ENCODE results near the gene IARS2.
"Not testable (repeated sequence)": the region's sequence is repeated elsewhere in the genome, so short reads cannot be mapped to it uniquely, and the experiment has no call there.

IARS2 gene

GRCh38 chr1:220112600-220112999 is 18.7 kb downstream of the IARS2 start:
- DNase-seq (ENCODE audit: low read depth in 2 of 2, low spot score in 1 of 2) = not testable (repeated sequence)

GRCh38 chr1:220113136-220113695 is 19.3 kb downstream of the IARS2 start:
- no peak for DNase-seq (ENCODE audit: low read depth in 2 of 2, low spot score in 1 of 2)

- DNase-seq (ENCODE audit: low read depth in 2 of 2, low spot score in 1 of 2) = no peak
Observed at GRCh38 chr1:220119043-220119512, 25.1 kb downstream of the IARS2 start.

- no peak for DNase-seq (ENCODE audit: low read depth in 2 of 2, low spot score in 1 of 2)
Observed at GRCh38 chr1:220121791-220122530, 28.0 kb downstream of the IARS2 start.

- no peak for DNase-seq (ENCODE audit: low read depth in 2 of 2, low spot score in 1 of 2)
Observed at GRCh38 chr1:220123066-220123465, 29.1 kb downstream of the IARS2 start.

GRCh38 chr1:220123889-220124288 is 30.0 kb downstream of the IARS2 start:
- no peak for DNase-seq (ENCODE audit: low read depth in 2 of 2, low spot score in 1 of 2)

- no peak for DNase-seq (ENCODE audit: low read depth in 2 of 2, low spot score in 1 of 2)
Observed at GRCh38 chr1:220124542-220124941, 30.6 kb downstream of the IARS2 start.

GRCh38 chr1:220127076-220127475 is 33.1 kb downstream of the IARS2 start:
- no peak for DNase-seq (ENCODE audit: low read depth in 2 of 2, low spot score in 1 of 2)

- DNase-seq (ENCODE audit: low read depth in 2 of 2, low spot score in 1 of 2) = no peak
Observed at GRCh38 chr1:220129479-220130210, 35.7 kb downstream of the IARS2 start.

GRCh38 chr1:220135755-220136154 is 41.8 kb downstream of the IARS2 start:
- DNase-seq (ENCODE audit: low read depth in 2 of 2, low spot score in 1 of 2) = no peak

GRCh38 chr1:220137019-220137786 is 43.3 kb downstream of the IARS2 start:
- no peak for DNase-seq (ENCODE audit: low read depth in 2 of 2, low spot score in 1 of 2)

GRCh38 chr1:220139966-220140365 is 46.0 kb downstream of the IARS2 start:
- no peak for DNase-seq (ENCODE audit: low read depth in 2 of 2, low spot score in 1 of 2)

GRCh38 chr1:220144051-220144450 is 50.1 kb downstream of the IARS2 start:
- DNase-seq (ENCODE audit: low read depth in 2 of 2, low spot score in 1 of 2) = no peak

GRCh38 chr1:220149742-220150141 is 55.8 kb downstream of the IARS2 start:
- no peak for DNase-seq (ENCODE audit: low read depth in 2 of 2, low spot score in 1 of 2)

- DNase-seq (ENCODE audit: low read depth in 2 of 2, low spot score in 1 of 2) = no peak
Observed at GRCh38 chr1:220151454-220151853, 57.5 kb downstream of the IARS2 start.

- DNase-seq (ENCODE audit: low read depth in 2 of 2, low spot score in 1 of 2) = no peak
Observed at GRCh38 chr1:220153147-220153546, 59.2 kb downstream of the IARS2 start.

- DNase-seq (ENCODE audit: low read depth in 2 of 2, low spot score in 1 of 2) = no peak
Observed at GRCh38 chr1:220156620-220157146, 62.8 kb downstream of the IARS2 start.

GRCh38 chr1:220157738-220158137 is 63.8 kb downstream of the IARS2 start:
- no peak for DNase-seq (ENCODE audit: low read depth in 2 of 2, low spot score in 1 of 2)

GRCh38 chr1:220158530-220158929 is 64.6 kb downstream of the IARS2 start:
- DNase-seq (ENCODE audit: low read depth in 2 of 2, low spot score in 1 of 2) = not testable (repeated sequence)

- DNase-seq (ENCODE audit: low read depth in 2 of 2, low spot score in 1 of 2) = no peak
Observed at GRCh38 chr1:220159041-220159440, 65.1 kb downstream of the IARS2 start.

- DNase-seq (ENCODE audit: low read depth in 2 of 2, low spot score in 1 of 2) = no peak
Observed at GRCh38 chr1:220160027-220160426, 66.1 kb downstream of the IARS2 start.

Measured in stimulated activated CD8-positive, alpha-beta memory T cell treated with anti-CD3 and anti-CD28 coated beads, Interleukin-4, amount 100 ng/mL, for 4 hours (primary cell).